NCI-H345 (cell line): ENCODE measurements around the gene HEXD.
"Not testable (repeated sequence)": the region's sequence is repeated elsewhere in the genome, so short reads cannot be mapped to it uniquely, and the experiment has no call there.

ENCODE experiments used
- DNase-seq: peaks from one replicate; lab custom pipeline; 2025; lab: John Stamatoyannopoulos, UW

HEXD gene

DNA sequence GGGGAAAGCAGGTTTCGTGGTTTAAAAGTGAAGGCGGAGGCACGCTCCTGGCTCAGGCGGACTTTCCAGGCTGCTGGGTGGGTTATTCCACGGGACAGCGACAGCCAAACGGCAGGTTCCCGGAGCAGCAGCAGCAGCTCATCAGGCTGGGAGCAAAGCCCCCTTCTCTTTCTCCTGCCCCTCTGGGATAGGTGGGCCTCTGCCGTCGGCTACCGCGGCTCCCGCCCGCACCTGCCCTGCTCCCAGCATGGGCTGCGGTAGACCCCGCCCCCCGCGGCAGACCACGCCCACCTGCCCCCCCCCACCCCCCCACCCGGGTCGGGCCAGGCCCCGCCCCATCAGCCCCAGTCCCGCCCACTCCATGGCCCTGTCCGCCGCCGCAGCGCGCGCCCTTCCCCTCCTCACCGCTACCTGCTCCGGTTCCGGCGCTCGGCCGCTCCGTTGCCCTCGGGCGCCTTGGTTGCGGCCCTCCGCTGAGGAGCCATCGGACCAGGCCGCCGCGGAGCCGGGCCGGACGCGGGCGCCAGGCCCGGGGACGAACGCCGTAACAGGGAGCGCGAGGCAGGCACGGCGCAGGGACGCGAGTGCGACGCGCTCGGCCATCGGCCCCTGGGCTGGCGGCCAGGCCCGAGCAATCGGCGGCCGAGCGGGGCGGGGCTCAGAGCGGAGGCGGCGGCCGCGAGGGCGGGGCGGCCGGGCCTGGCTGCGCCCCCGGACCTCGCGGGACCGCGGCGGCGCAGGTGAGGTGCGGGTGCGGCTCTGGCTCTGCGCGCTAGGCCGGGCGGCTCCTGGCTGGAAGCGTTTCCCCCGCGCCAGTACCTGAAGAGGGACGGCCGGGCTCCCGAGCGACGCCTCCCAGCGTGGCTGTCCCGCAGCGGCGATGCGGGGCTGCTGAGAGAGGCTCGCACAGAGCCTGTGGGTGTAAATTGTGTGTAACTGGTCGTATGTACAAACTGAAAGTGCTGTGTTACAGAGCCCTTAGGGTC is at the start of gene HEXD, which contains the start of gene OGFOD3:
Gene HEXD (plus strand): TSS at position 347 of the 986 bp plus-strand sequence. CDS start 1,453 bp downstream, outside the sequence.
Gene OGFOD3 (minus strand): TSS at position 586 of the 986 bp plus-strand sequence. CDS start 101 bp downstream, at position 485.
- DNase-seq: peak; percentile 95

DNA sequence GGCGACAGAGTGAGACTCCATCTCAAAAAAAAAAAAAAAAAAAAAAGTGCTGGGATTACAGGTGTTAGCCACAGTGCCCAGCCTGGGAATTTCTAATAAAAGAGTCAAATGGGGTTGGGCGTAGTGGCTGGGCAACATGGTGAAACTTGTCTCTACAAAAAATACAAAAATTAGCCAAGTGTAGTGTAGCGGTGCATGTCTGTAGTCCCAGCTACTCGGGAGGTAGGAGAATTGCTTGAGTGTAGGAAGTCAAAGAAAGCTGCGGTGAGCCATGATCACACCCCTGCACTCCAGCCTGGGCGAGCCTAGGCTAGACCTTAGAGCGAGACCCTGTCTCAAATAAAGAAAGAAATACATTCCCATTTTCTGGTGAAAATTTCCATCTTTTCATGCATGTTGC is 48.9 kb upstream of the HEXD start:
- no peak for DNase-seq

DNA sequence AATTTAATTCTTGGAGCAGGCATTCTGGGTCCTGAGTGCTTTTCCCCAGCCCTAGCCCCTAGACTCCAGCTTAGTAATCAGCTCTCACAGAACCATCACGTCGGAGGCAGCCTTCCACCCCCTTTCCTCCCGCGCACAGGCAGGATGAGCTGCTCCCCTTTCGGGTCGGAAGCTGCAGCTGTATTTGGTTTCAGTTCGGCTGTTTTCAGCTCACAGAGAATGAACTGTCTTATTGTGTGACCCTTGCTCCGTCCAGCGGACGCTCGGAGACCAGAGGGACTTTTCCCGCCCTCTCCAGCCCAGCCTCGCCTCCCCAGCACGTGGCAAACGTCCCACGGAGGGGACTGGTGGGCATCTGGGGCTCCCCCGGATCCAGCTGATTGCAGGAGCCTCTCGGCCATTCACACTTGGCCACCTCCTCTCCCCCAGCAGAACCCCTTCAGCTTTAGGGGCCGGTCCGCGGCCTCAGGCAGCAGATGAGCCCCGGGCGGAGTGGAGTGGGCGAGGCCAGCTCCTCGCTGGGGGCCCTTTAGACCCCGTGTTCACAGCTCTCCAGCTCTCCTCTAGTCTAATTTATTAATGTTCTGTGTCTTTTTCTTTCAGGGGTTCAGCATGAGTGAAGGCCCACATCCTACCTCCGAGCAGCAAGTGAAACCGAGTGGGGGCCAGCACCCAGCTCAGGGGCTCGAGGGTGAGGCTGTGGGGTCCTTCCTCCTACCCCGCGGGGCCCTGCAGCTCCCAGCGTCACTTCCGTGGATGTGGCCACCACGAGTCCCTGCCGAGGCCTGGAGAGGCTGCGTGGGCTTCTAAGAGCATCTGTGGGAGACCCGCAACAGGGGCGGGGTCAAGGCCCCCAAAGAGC is 47.4 kb upstream of the HEXD start:
- DNase-seq: no peak

DNA sequence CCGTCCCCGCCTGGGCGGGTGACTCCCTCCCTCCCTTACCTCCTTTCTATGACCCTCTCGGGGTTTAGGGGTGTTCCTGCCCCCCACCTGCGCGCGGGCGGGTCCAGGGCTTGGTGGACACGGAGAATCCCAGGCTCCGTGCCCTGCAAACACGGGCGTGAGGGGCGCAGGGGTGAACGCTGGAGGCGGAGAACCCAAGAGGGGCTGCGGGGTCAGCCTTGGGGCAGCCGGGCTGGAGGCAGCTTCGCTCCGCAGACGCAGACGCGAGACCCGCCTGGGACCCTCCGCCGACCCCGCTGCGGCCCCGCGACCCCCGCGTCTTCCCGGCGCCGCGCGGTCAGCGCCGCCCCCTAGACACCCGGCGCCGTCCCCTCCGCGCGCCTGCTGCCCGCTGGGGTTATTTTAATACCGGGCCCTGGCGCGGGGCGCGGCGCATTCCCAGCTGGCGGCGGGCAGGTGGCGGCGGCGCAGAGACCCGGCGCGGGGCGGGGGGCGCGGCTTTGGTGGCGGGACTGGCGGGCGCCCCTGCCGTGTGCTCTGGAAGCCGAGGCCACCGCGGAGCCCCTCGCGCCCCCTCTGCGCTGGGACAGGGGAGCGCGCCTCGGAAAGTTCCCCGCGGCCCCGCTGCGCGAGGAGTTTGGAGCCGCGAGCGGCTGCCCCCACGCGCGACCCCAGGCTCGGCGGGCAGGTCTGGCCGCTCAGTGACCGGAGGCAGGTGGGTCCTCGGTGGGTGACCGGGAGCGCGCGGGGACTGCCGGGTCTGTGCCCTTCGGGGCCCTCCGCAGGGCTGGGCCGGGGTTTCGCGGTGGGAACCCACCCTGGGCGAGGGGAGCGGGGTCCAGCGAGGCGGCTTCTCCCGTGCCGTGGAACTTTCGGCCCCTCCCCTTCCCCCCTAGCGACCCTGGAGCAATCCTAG is 46.6 kb upstream of the HEXD start, which contains the start of gene UTS2R:
Gene UTS2R (plus strand): TSS at position 433 of the 916 bp plus-strand sequence. CDS start 2,560 bp downstream, outside the sequence.
- no peak for DNase-seq

DNA sequence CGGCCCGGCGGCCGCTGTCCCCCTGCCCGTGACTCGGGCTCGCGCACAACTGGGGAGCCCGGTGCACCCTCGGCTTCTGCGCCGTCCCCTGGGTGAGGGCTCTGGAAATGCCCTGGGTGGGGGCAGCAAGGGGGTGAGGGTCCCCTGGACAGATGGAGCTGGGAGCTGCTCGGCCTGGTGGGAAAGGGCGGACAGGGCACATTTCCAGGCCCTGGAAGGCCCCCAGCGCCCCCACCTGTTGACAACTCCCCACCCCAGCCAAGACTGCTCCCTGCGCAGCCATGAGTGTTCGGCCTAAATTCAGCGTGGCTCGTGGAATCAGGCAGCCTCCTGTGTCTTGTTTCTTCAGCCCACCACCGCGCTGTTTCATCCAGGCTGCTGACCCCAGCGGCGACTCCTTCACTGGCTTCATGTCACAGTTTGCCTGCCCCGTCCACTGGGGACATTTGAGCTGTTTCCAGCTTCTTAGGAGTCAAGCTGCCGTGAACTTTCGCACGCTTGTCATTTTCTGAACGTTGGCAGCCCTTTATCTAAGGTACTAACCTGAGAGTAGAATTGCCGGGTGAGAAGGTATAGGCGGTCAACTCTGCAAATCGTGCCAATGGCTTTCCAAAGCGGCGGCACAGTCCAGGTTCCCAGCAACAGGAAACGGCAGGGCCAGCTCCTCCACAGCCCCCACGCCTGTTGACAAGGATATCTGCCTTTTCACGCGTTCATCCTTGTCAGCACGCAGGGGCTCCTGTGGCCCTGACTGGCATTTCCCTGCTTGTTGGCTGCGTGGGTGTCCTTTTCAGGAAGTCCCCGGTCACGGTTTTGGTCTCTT is 45.7 kb upstream of the HEXD start:
- no peak for DNase-seq

DNA sequence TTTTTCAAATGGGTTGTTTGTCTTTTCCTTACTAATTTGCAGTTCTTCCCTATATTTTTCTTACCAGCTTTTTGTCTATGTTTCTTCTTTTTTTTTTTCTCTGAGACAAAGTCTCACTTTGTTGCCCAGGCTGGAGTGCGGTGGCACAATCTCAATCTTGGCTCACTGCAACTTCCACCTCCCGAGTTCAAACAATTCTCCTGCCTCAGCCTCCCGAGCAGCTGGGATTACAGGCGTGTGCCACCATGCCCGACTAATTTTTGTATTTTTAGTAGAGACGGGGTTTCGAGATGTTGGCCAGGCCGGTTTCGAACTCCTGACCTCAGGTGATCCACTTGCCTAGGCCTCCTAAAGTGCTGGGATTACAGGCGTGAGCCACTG is 45.1 kb upstream of the HEXD start:
- not testable (repeated sequence) for DNase-seq

DNA sequence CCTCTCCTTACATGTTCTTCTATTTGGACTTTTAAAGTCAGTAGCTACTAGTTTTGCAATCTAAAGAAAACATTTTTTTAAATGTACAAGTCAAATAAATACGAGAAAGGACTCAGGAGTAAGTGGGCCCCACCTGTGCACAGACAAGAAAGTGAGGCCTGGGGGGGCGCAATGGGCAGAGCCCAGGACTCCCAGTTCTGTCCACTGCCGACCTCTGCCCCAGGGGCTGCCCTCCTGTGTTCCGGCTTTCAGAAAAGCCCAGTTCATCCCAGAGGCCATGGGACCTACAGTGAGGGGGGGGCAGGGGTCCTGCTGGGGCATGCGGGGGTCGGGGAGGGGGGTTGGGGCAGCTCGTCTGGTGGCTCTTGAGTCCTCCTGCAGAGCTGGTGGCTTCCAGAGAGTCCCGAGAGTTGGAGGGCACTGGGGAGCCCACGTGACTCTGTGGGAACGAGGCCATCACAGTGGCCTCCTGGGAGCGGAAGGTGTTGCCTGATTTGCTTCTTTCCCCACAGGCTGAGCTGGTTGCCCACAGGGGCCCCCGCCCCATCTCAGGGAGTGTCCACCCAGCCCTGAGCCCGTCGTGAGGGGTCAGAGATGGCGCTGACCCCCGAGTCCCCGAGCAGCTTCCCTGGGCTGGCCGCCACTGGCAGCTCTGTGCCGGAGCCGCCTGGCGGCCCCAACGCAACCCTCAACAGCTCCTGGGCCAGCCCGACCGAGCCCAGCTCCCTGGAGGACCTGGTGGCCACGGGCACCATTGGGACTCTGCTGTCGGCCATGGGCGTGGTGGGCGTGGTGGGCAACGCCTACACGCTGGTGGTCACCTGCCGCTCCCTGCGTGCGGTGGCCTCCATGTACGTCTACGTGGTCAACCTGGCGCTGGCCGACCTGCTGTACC is 44.2 kb upstream of the HEXD start:
- DNase-seq: no peak

DNA sequence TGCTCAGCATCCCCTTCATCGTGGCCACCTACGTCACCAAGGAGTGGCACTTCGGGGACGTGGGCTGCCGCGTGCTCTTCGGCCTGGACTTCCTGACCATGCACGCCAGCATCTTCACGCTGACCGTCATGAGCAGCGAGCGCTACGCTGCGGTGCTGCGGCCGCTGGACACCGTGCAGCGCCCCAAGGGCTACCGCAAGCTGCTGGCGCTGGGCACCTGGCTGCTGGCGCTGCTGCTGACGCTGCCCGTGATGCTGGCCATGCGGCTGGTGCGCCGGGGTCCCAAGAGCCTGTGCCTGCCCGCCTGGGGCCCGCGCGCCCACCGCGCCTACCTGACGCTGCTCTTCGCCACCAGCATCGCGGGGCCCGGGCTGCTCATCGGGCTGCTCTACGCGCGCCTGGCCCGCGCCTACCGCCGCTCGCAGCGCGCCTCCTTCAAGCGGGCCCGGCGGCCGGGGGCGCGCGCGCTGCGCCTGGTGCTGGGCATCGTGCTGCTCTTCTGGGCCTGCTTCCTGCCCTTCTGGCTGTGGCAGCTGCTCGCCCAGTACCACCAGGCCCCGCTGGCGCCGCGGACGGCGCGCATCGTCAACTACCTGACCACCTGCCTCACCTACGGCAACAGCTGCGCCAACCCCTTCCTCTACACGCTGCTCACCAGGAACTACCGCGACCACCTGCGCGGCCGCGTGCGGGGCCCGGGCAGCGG is 43.4 kb upstream of the HEXD start:
- no peak for DNase-seq

DNA sequence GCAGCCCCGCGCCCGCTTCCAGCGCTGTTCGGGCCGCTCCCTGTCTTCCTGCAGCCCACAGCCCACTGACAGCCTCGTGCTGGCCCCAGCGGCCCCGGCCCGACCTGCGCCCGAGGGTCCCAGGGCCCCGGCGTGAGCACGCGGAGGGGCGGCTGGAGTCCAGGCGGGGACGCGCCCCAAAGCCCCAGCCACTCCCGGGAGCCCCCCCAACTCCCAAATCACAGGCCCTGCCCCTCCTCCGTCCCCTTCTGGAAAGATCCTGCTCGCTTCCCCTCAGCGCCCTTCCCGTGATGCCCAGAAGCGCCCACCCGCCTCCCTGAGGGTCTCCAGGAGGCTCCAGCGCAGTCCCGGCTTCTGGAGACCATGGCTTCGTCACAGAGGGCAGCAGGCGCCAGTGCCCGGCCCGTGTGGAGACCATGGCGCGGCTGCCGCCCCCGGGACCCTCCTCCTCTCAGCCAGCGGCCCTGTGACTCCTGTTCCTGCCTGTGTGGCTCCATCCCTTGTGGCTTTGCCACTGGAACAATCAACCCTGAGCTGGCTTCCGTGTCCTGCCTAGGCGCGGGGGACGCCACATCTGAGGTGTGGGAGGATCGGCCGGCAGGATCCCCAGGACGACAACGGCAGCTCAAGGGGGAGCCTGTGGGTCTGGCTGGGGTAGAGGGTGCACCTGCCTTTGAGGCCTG is 42.6 kb upstream of the HEXD start:
- DNase-seq: no peak

DNA sequence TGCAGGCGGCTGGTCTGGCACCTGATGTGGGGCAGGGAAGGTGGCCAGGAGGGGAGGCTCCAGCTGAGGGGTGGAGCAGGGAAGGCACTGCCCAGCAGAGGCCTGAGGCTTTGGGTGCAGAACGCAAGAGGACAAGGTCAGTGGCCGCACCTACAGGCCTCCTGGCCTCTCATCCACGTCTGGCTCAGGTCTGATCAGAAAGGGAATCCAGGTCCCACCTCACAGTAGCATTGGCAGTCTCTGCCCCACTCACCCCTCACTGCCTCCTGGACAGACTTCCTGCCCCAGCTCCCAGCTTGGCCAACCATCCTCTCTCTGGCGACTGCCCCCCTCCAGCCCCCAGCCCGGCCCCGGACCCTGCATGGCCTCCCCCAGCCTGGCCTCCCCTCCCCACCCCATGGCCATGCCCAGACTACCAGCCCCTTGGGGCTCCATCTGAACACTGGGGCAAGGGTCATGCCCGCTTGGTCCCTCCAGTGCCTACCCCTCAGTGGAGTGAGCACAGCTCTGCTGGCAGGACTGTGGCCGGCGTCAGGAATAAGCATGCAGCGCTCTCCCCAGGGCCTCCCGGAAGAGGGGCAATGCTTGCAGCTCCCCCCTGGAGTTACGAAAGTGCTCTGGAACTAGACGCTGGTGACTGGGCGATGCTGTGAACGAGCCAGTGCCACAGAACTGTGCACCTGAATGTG is 42.0 kb upstream of the HEXD start:
- DNase-seq: no peak

DNA sequence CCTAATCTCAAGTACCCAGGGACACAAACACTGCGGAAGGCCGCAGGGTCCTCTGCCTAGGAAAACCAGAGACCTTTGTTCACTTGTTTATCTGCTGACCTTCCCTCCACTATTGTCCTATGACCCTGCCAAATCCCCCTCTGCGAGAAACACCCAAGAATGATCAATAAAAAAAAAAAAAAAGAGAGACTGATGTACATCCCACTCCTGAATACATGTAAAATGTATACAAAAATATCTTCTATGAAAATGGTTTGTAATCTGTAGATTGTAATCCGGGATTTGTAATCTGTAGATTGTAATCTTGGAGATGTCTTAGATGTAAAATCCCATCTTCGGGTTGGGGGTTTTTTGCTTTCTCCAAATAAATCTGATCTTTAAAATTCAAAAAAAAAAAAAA is 40.9 kb upstream of the HEXD start:
- DNase-seq: not testable (repeated sequence)

DNA sequence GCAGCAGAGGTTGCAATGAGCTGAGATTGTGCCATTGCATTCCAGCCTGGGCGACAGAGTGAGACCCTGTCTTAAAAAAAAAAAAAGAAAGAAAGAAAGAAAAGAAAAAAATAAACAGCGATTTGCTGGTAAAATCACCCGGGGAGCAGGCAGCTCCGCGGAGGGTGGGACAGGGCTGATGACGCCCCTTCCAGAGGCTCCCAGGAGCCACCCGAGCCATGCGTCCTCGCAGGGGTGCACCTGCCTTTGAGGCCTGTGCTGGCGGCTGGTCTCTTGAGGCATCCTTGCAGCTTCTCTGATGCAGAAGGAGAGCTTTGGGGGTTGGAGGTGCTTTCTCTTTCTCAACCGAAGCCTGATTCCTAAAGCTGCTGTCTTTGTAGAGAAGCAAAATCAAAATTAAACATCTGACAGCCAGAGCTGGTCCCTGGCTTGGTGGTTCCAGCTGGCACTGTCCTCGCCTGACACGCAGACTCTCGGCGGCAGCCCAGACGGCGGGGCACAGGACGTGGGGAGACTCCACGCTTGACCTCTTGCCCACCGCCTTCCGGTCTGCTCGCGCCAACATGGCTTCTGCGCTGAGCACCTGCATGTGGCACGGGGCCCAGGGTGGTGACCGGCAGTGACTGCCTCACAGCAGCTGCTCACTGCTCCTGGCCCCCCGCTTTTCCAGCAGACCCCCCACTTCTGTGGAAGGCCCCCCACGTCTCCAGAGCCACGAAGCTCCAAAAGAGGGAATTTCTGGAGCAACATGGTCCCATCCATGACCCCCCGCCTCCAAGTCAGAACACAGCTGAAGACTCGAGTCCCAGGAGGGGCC is 40.0 kb upstream of the HEXD start:
- DNase-seq: no peak

DNA sequence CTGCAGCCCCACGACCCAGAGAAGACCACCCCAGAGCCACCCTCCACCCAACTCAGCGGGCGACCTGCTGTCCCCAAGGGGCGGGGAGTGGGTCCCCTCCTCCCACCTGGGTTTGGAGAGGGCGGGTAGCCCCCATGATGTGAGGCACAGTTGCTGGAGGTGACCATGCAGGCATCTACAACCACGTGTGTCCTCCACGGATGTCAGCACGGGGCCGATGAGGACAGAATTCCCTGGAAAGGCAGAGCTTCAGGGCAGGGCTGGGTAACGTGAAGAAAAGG is 39.5 kb upstream of the HEXD start:
- no peak for DNase-seq

DNA sequence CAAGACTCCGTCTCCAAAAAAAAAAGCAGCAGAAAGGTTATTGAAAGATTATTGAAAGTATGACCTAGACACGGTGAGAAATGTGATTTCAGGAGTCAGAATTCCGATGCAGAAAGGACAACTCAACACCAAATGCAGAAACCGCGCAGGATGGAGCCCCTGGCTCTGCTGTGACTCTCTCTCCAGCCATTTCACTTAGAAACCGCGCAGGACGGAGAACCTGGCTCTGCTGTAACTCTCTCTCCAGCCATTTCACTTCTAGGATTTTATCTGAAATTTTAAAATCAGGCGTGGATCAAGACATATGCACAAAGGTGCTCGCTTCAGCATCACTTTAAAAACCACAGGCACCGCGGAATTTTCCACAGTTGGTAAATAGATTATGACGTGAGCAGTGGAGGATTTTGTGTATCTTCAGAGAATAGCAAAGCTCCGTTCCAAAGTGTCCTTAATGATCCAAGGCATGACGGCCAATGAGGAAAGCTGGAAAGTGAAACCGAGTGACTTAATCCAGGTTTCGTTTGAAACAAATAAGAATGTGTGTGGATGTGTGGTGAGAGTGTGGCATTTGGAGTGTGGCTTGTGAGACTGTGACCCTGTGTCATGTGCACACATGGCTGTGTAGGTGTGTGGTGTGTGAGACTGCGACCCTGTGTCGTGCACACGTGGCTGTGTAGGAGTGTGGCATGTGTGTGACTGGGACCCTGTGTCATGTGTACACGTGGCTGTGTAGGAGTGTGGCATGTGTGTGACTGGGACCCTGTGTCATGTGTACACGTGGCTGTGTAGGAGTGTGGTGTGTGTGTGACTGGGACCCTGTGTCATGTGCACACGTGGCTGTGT is 37.1 kb upstream of the HEXD start:
- DNase-seq: peak; percentile 10

DNA sequence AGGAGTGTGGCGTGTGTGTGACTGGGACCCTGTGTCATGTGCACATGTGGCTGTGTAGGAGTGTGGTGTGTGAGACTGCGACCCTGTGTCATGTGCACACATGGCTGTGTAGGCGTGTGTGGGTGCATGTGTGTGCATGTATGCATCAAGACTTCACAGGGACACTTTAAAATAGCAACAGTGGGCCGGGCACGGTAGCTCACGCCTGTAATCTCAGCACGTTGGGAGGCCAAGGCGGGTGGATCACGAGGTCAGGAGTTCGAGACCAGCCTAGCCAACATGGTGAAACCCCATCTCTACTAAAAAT is 36.5 kb upstream of the HEXD start:
- DNase-seq: not testable (repeated sequence)
